ENCODE results near the gene GJA1.

The GJA1 gene

GRCh38 chr6:121491576-121491975 lies 56.1 kb downstream of the GJA1 start:
- Histone ChIP-seq H3K36me3 (ENCODE audit: insufficient read depth, low read length) (no peaks in the 10 kb centered on the region), H3K9me3 (ENCODE audit: insufficient read depth, low read depth, low read length) (no peaks in the 10 kb centered on the region), H3K9ac (ENCODE audit: low read depth, low read length, poor library complexity, severe bottlenecking) (no peak overlapping the region), H4K20me1 (ENCODE audit: insufficient read depth, low read length, poor library complexity, severe bottlenecking) (no peaks in the 10 kb centered on the region), H3K4me1 (ENCODE audit: insufficient read depth, low read length, poor library complexity, severe bottlenecking) (no peaks in the 10 kb centered on the region), H3K9me2 (replicated peaks; ENCODE audit: low read depth, low read length) (no peaks in the 10 kb centered on the region), H3K4me2 (ENCODE audit: low read depth, low read length, poor library complexity, severe bottlenecking) (no peak overlapping the region), H2AFZ (ENCODE audit: low read length) (no peak overlapping the region), H3K4me3 (ENCODE audit: low read length, poor library complexity, severe bottlenecking) (no peak overlapping the region), H3K27me3 (ENCODE audit: insufficient read depth, low read length, poor library complexity, severe bottlenecking) (no peaks in the 10 kb centered on the region), H3K79me2 (ENCODE audit: insufficient read depth, low read length) (no peaks in the 10 kb centered on the region), H3F3A (ENCODE audit: low read depth) (no peaks in the 10 kb centered on the region)
- TF ChIP-seq, protein P1, sequence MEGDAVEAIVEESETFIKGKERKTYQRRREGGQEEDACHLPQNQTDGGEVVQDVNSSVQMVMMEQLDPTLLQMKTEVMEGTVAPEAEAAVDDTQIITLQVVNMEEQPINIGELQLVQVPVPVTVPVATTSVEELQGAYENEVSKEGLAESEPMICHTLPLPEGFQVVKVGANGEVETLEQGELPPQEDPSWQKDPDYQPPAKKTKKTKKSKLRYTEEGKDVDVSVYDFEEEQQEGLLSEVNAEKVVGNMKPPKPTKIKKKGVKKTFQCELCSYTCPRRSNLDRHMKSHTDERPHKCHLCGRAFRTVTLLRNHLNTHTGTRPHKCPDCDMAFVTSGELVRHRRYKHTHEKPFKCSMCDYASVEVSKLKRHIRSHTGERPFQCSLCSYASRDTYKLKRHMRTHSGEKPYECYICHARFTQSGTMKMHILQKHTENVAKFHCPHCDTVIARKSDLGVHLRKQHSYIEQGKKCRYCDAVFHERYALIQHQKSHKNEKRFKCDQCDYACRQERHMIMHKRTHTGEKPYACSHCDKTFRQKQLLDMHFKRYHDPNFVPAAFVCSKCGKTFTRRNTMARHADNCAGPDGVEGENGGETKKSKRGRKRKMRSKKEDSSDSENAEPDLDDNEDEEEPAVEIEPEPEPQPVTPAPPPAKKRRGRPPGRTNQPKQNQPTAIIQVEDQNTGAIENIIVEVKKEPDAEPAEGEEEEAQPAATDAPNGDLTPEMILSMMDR (conservative IDR thresholded peaks at IDR 0.05; ENCODE audit: low read length) = no peak
- TF ChIP-seq EZH2phosphoT487 (IDR thresholded peaks at IDR 0.05; ENCODE audit: borderline replicate concordance) = no peak

GRCh38 chr6:121492536-121492935 lies 57.1 kb downstream of the GJA1 start:
- Histone ChIP-seq H3K27me3 (ENCODE audit: insufficient read depth, low read length, poor library complexity, severe bottlenecking) (no peaks in the 10 kb centered on the region), H3F3A (ENCODE audit: low read depth) (no peaks in the 10 kb centered on the region), H3K79me2 (ENCODE audit: insufficient read depth, low read length) (no peaks in the 10 kb centered on the region), H3K9ac (ENCODE audit: low read depth, low read length, poor library complexity, severe bottlenecking) (no peak overlapping the region), H2AFZ (ENCODE audit: low read length) (no peak overlapping the region), H3K9me2 (replicated peaks; ENCODE audit: low read depth, low read length) (no peaks in the 10 kb centered on the region), H3K4me1 (ENCODE audit: insufficient read depth, low read length, poor library complexity, severe bottlenecking) (no peaks in the 10 kb centered on the region), H3K4me2 (ENCODE audit: low read depth, low read length, poor library complexity, severe bottlenecking) (no peak overlapping the region), H3K36me3 (ENCODE audit: insufficient read depth, low read length) (no peaks in the 10 kb centered on the region), H3K4me3 (ENCODE audit: low read length, poor library complexity, severe bottlenecking) (no peak overlapping the region), H3K9me3 (ENCODE audit: insufficient read depth, low read depth, low read length) (no peaks in the 10 kb centered on the region), H4K20me1 (ENCODE audit: insufficient read depth, low read length, poor library complexity, severe bottlenecking) (no peaks in the 10 kb centered on the region)
- TF ChIP-seq, protein P1 (conservative IDR thresholded peaks at IDR 0.05; ENCODE audit: low read length) = no peak
- TF ChIP-seq EZH2phosphoT487 (IDR thresholded peaks at IDR 0.05; ENCODE audit: borderline replicate concordance) = no peak

DNA sequence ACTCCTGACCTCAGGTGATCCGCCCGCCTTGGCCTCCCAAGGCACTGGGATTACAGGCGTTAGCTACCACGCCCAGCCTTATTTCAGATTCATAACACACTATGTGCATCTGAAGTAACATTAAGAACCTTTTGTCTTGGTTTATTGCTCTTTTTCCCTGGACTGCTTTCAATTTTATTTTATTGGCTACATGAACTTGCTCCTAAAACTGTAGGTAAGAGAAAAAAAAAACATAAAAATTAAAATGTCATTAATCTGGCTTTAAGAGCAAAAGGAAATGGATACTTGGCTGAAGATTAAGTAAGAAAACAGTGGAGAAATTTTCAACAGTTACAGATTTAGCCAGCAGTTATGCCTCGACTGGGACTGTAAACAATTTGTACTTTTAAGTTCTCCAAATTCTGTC lies 62.5 kb downstream of the GJA1 start:
- no peak overlapping the region for H3K4me3 ChIP-seq (ENCODE audit: low read length, poor library complexity, severe bottlenecking)
- H3K9ac ChIP-seq (ENCODE audit: low read depth, low read length, poor library complexity, severe bottlenecking) = no peak overlapping the region
- H3F3A ChIP-seq (ENCODE audit: low read depth) = no peaks in the 10 kb centered on the region
- no peaks in the 10 kb centered on the region for H3K36me3 ChIP-seq (ENCODE audit: insufficient read depth, low read length)
- H3K4me2 ChIP-seq (ENCODE audit: low read depth, low read length, poor library complexity, severe bottlenecking) = no peak overlapping the region
- no peaks in the 10 kb centered on the region for H4K20me1 ChIP-seq (ENCODE audit: insufficient read depth, low read length, poor library complexity, severe bottlenecking)
- no peaks in the 10 kb centered on the region for H3K9me2 ChIP-seq (replicated peaks; ENCODE audit: low read depth, low read length)
- no peaks in the 10 kb centered on the region for H3K4me1 ChIP-seq (ENCODE audit: insufficient read depth, low read length, poor library complexity, severe bottlenecking)
- H2AFZ ChIP-seq (ENCODE audit: low read length) = no peak overlapping the region
- no peaks in the 10 kb centered on the region for H3K9me3 ChIP-seq (ENCODE audit: insufficient read depth, low read depth, low read length)
- no peaks in the 10 kb centered on the region for H3K79me2 ChIP-seq (ENCODE audit: insufficient read depth, low read length)
- H3K27me3 ChIP-seq (ENCODE audit: insufficient read depth, low read length, poor library complexity, severe bottlenecking) = no peaks in the 10 kb centered on the region
- TF ChIP-seq, protein P1 (conservative IDR thresholded peaks at IDR 0.05; ENCODE audit: low read length) = no peak
- no peak for TF ChIP-seq EZH2phosphoT487 (IDR thresholded peaks at IDR 0.05; ENCODE audit: borderline replicate concordance)
